HG03097 (cell line): Measurements from ENCODE around the gene ENO4.

Source experiments
- ATAC-seq: cut with Tn5 transposase; IDR thresholded peaks from one replicate; pipeline ENCODE4 v1.9.1; 2021; ENCODE audit not compliant: unreplicated experiment, low FRiP score

The ENO4 gene

GRCh38 chr10:116866987-116867595 is 17.8 kb downstream of the ENO4 start:
- no peak for ATAC-seq

- no peak for ATAC-seq
These were observed 18.9 kb downstream of the ENO4 start for GRCh38 chr10:116868198-116868676.

- ATAC-seq = no peak
These were observed 19.4 kb downstream of the ENO4 start for GRCh38 chr10:116868722-116869121.

GRCh38 chr10:116870949-116871348 is 21.6 kb downstream of the ENO4 start:
- ATAC-seq = no peak

- no peak for ATAC-seq
These were observed 23.8 kb downstream of the ENO4 start for GRCh38 chr10:116873134-116873533.

- no peak for ATAC-seq
These were observed 26.6 kb downstream of the ENO4 start for GRCh38 chr10:116875897-116876296.

- no peak for ATAC-seq
These were observed 28.1 kb downstream of the ENO4 start for GRCh38 chr10:116877391-116877790.

- no peak for ATAC-seq
These were observed 28.8 kb downstream of the ENO4 start for GRCh38 chr10:116878123-116878522.

GRCh38 chr10:116879817-116880216 is 30.5 kb downstream of the ENO4 start:
- no peak for ATAC-seq

GRCh38 chr10:116880716-116881482 is 31.6 kb downstream of the ENO4 start:
- no peak for ATAC-seq

GRCh38 chr10:116882639-116883038 is 33.3 kb downstream of the ENO4 start:
- no peak for ATAC-seq

- ATAC-seq = no peak
These were observed 37.5 kb downstream of the ENO4 start for GRCh38 chr10:116886772-116887171.

- ATAC-seq = no peak
These were observed 39.2 kb downstream of the ENO4 start for GRCh38 chr10:116888380-116889055.

GRCh38 chr10:116889066-116889465 is 39.8 kb downstream of the ENO4 start:
- ATAC-seq = no peak

GRCh38 chr10:116891208-116891607 is 41.9 kb downstream of the ENO4 start:
- ATAC-seq = no peak

GRCh38 chr10:116892907-116893685 is 43.8 kb downstream of the ENO4 start:
- ATAC-seq = no peak

GRCh38 chr10:116893686-116894037 is 44.4 kb downstream of the ENO4 start:
- no peak for ATAC-seq

GRCh38 chr10:116899626-116900025 is 50.3 kb downstream of the ENO4 start:
- ATAC-seq = no peak

- no peak for ATAC-seq
These were observed 56.5 kb downstream of the ENO4 start for GRCh38 chr10:116905845-116906210.

GRCh38 chr10:116907245-116907987 is 58.1 kb downstream of the ENO4 start:
- ATAC-seq = no peak
